ENCODE measurements around the gene SLC29A4.

- TF ChIP-seq POLR2A (IDR thresholded peaks at IDR 0.05) (no peak), CTCF (IDR thresholded peaks at IDR 0.05 in 8 of 11, conservative IDR thresholded peaks at IDR 0.05 in 3 of 11) (no peak), POLR2AphosphoS5 (IDR thresholded peaks at IDR 0.05) (no peak)
These were observed 5.1 kb downstream of the SLC29A4 start for GRCh38 chr7:5287802-5288201.

Measured in spleen (tissue), 7 donors.